HepG2 (cell line): ENCODE measurements around the gene PRKAR2B. TPM values are rescaled to one million over a fixed set of nuclear protein-coding genes. Genes with fewer than 3 reads are reported as not detected.

Source experiments
- AGO1 ChIP-seq: fragments of 200-400 bp; formaldehyde crosslinking; IDR thresholded peaks from 2 replicates; pipeline ENCODE4 v1.6.1; 2017; ENCODE audit warnings: mild to moderate bottlenecking, low read depth, low read length, moderate library complexity; ENCODE audit not compliant: poor library complexity, severe bottlenecking
- CREM ChIP-seq, 2 experiments: sonication (generic) in 1 of 2; formaldehyde crosslinking in 1 of 2; IDR thresholded peaks; 2 replicates each; pipeline versions ENCODE4 v1.4.0 to v1.6.1; 2016 to 2020; ENCODE audit warnings: antibody characterized with exemption in 1 of 2, mild to moderate bottlenecking in 1 of 2, missing genetic modification reagents in 1 of 2
- FOXC1 ChIP-seq: sonication (generic); formaldehyde crosslinking; IDR thresholded peaks from 2 replicates; pipeline ENCODE4 v1.8.0; 2022; ENCODE audit warnings: mild to moderate bottlenecking, missing genetic modification reagents, borderline replicate concordance
- IRF2 ChIP-seq: IDR thresholded peaks from 2 replicates; pipeline ENCODE4 v1.6.1; 2018; ENCODE audit warnings: missing genetic modification reagents, missing compliant biosample characterization
- KLF16 ChIP-seq, 2 experiments: sonication (generic) in 1 of 2; formaldehyde crosslinking in 1 of 2; IDR thresholded peaks; 2 replicates each; pipeline versions ENCODE4 v1.6.1 to v1.8.0; 2016 to 2023; ENCODE audit warnings: missing genetic modification reagents in 2 of 2, missing compliant biosample characterization in 1 of 2
- MYC ChIP-seq: sonication (generic); formaldehyde crosslinking; IDR thresholded peaks from 2 replicates; pipeline ENCODE4 v1.9.0; 2021; ENCODE audit warnings: missing genetic modification reagents, borderline replicate concordance
- PHF8 ChIP-seq: sonication (generic); formaldehyde crosslinking; IDR thresholded peaks from 2 replicates; pipeline ENCODE4 v1.5.0; 2020; ENCODE audit warnings: missing genetic modification reagents
- POLR2A ChIP-seq, 2 experiments: IDR thresholded peaks; 2 replicates each; pipeline ENCODE4 v1.6.1; 2011; ENCODE audit warnings: low read depth in 2 of 2, low read length in 2 of 2, mild to moderate bottlenecking in 1 of 2, moderate library complexity in 1 of 2; ENCODE audit not compliant: insufficient read depth in 1 of 2
- SKI ChIP-seq: fragments of 450-650 bp; IDR thresholded peaks from one replicate; pipeline ENCODE4 v1.6.1; 2018; ENCODE audit warnings: mild to moderate bottlenecking; ENCODE audit not compliant: partially characterized antibody
- SPEN ChIP-seq: sonication (generic); formaldehyde crosslinking; IDR thresholded peaks from 2 replicates; pipeline ENCODE4 v1.5.1; 2020; ENCODE audit warnings: low read depth, mild to moderate bottlenecking, missing genetic modification reagents
- ZEB1 ChIP-seq: IDR thresholded peaks from 2 replicates; pipeline ENCODE4 v1.6.1; 2012; ENCODE audit warnings: mild to moderate bottlenecking, low read depth, inconsistent platforms; ENCODE audit not compliant: insufficient replicate concordance
- ZNF121 ChIP-seq: sonication (generic); formaldehyde crosslinking; IDR thresholded peaks from 2 replicates; pipeline ENCODE4 v1.5.0; 2020; ENCODE audit warnings: mild to moderate bottlenecking, missing genetic modification reagents
- ZNF350 ChIP-seq: sonication (generic); formaldehyde crosslinking; IDR thresholded peaks from 2 replicates; pipeline ENCODE4 v1.4.0; 2020; ENCODE audit warnings: mild to moderate bottlenecking, low read depth, missing genetic modification reagents, borderline replicate concordance
- ZNF780A ChIP-seq: sonication (generic); formaldehyde crosslinking; IDR thresholded peaks from 2 replicates; pipeline ENCODE4 v1.8.0; 2022; ENCODE audit warnings: mild to moderate bottlenecking, missing genetic modification reagents, moderate library complexity
- ZNF788 ChIP-seq: sonication (generic); formaldehyde crosslinking; IDR thresholded peaks from 2 replicates; pipeline ENCODE4 v1.5.0; 2020; ENCODE audit warnings: mild to moderate bottlenecking, missing genetic modification reagents, borderline replicate concordance
- polyA plus RNA-seq, 8 experiments: library from polyadenylated mRNA; depleted of rRNA in 3 of 8; stranded (reverse) in 7 of 8; unstranded in 1 of 8; fragments of >200 nt; fragmentation: Illumina TruSeq in 4 of 8; extraction: Trizol in 4 of 8; gene quantifications; 2 replicates each; pipeline versions ENCODE4 v1.2.1 to v1.2.3, GENCODE V29; 2011 to 2016; ENCODE audit warnings: low read depth in 4 of 8, missing spikeins in 1 of 8, mixed read lengths in 1 of 8; ENCODE audit not compliant: insufficient read depth in 1 of 8
- total RNA-seq, 5 experiments: library from RNA; depleted of rRNA; stranded (reverse); fragments of >200 nt; fragmentation: Illumina TruSeq; extraction: Trizol; gene quantifications; 2 replicates each; pipeline ENCODE4 v1.2.3, GENCODE V29; 2016; ENCODE audit warnings: low read depth in 1 of 5
- TF ChIP-seq, protein P1 (sequence below): sonication (generic); formaldehyde crosslinking; IDR thresholded peaks from 2 replicates; pipeline ENCODE4 v1.8.1; 2023; ENCODE audit warnings: missing genetic modification reagents, inconsistent platforms, borderline replicate concordance
- TF ChIP-seq, protein P2 (sequence below): sonication (generic); formaldehyde crosslinking; IDR thresholded peaks from 2 replicates; pipeline ENCODE4 v1.9.0; 2022; ENCODE audit warnings: missing genetic modification reagents, mild to moderate bottlenecking, borderline replicate concordance
- TF ChIP-seq, protein P3 (sequence below): IDR thresholded peaks from 2 replicates; pipeline ENCODE4 v1.6.1; 2012; ENCODE audit warnings: inconsistent platforms
- TF ChIP-seq, protein P4 (sequence below): sonication (generic); formaldehyde crosslinking; conservative IDR thresholded peaks from 2 replicates; pipeline ENCODE4 v1.8.1; 2023; ENCODE audit warnings: missing genetic modification reagents
- TF ChIP-seq, protein P5 (sequence below): sonication (generic); formaldehyde crosslinking; IDR thresholded peaks from 2 replicates; pipeline ENCODE4 v1.4.0; 2020; ENCODE audit warnings: missing genetic modification reagents

PRKAR2B gene
- total and polyA plus RNA-seq, 2 of the 13 experiments (the other 11 are each of a cell fraction or from before 2014, with no cell fraction given) = not detected

DNA sequence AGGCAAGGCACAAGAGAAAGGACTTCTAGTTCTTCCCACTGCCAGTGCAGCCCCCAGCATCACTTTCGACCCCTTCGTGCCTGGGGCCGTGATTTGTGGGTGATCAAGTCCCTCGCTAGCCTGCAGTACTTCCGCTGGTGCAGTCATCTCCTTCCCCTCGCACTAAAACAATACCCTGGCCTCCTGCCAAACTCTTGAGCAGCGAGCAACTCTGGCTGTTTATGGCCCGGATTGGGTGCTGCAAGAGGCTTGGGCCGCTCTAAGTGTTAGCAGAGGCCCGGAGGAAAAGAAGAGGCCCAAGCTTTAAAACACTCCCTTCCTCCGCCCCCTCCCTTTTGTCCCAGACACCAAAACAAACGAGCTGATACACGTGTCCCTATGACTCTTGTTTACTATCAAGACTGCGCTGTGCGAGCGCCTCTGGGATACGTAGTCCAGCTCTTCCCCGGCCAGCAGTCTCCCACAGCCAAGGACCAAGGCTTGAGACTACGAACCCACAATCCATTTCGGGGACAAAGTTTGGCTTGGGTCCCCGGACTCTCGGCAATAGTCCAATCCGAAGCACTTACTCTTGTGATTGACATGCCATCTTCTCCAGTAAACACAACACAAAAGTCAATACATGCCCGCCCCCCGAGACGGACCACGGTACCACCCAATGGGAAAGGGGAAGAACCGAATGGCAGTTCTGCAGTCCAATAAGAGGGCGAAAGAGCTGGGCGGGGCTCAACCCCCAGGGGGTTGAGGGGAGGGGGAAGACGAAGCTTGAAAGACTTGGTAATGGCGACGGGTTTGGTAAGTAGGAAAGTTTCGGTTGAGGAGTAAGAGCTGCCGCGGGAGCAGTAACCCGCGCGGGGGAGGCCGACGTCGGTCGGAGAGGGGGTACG is 124.0 kb downstream of the PRKAR2B start, which contains the start of gene HBP1 (continued):
- TF ChIP-seq, protein P1, sequence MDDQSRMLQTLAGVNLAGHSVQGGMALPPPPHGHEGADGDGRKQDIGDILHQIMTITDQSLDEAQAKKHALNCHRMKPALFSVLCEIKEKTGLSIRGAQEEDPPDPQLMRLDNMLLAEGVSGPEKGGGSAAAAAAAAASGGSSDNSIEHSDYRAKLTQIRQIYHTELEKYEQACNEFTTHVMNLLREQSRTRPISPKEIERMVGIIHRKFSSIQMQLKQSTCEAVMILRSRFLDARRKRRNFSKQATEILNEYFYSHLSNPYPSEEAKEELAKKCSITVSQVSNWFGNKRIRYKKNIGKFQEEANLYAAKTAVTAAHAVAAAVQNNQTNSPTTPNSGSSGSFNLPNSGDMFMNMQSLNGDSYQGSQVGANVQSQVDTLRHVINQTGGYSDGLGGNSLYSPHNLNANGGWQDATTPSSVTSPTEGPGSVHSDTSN (CRISPR knock-in tag) = peak; percentile 95; the same call in 1 of the 2 replicates
- TF ChIP-seq FOXC1 (CRISPR knock-in tag) (peak; percentile 60; the same call in 1 of the 2 replicates), ZEB1 (no peak), KLF16 (CRISPR knock-in tag; IDR thresholded peaks at IDR 0.05) (peak in 1 of 2 experiments; percentile 40; a peak in 1 of 4 replicates), CREM (IDR thresholded peaks at IDR 0.05) (peak; percentile 98), CREM (CRISPR knock-in tag; IDR thresholded peaks at IDR 0.05) (no peak), MYC (peak; percentile 57; the same call in 1 of the 2 replicates), PHF8 (CRISPR knock-in tag) (peak; percentile 20; the same call in 1 of the 2 replicates), SKI (peak; percentile 50), AGO1 (no peak), ZNF780A (CRISPR knock-in tag) (0 out of 2 replicates have a peak, but pooled peaks have one; percentile 21), ZNF121 (CRISPR knock-in tag) (no peak), POLR2A (IDR thresholded peaks at IDR 0.05; ENCODE audit: insufficient read depth in 1 of 2, low read depth in 2 of 2, low read length in 2 of 2) (peak; percentile 47 to 67; a peak in 3 of 4 replicates), IRF2 (CRISPR knock-in tag) (peak; percentile 15; the same call in 1 of the 2 replicates), ZNF350 (CRISPR knock-in tag) (peak; percentile 69; the same call in 1 of the 2 replicates), SPEN (CRISPR knock-in tag) (peak; percentile 14; the same call in 1 of the 2 replicates), ZNF788 (CRISPR knock-in tag) (peak; percentile 41; the same call in 1 of the 2 replicates)
- TF ChIP-seq, protein P2, sequence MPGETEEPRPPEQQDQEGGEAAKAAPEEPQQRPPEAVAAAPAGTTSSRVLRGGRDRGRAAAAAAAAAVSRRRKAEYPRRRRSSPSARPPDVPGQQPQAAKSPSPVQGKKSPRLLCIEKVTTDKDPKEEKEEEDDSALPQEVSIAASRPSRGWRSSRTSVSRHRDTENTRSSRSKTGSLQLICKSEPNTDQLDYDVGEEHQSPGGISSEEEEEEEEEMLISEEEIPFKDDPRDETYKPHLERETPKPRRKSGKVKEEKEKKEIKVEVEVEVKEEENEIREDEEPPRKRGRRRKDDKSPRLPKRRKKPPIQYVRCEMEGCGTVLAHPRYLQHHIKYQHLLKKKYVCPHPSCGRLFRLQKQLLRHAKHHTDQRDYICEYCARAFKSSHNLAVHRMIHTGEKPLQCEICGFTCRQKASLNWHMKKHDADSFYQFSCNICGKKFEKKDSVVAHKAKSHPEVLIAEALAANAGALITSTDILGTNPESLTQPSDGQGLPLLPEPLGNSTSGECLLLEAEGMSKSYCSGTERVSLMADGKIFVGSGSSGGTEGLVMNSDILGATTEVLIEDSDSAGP (CRISPR knock-in tag) = peak; percentile 84; the same call in 1 of the 2 replicates
- TF ChIP-seq, protein P3, sequence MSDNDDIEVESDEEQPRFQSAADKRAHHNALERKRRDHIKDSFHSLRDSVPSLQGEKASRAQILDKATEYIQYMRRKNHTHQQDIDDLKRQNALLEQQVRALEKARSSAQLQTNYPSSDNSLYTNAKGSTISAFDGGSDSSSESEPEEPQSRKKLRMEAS = peak; percentile 98
- TF ChIP-seq, protein P4, sequence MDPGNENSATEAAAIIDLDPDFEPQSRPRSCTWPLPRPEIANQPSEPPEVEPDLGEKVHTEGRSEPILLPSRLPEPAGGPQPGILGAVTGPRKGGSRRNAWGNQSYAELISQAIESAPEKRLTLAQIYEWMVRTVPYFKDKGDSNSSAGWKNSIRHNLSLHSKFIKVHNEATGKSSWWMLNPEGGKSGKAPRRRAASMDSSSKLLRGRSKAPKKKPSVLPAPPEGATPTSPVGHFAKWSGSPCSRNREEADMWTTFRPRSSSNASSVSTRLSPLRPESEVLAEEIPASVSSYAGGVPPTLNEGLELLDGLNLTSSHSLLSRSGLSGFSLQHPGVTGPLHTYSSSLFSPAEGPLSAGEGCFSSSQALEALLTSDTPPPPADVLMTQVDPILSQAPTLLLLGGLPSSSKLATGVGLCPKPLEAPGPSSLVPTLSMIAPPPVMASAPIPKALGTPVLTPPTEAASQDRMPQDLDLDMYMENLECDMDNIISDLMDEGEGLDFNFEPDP (CRISPR knock-in tag) = no peak
- TF ChIP-seq, protein P5, sequence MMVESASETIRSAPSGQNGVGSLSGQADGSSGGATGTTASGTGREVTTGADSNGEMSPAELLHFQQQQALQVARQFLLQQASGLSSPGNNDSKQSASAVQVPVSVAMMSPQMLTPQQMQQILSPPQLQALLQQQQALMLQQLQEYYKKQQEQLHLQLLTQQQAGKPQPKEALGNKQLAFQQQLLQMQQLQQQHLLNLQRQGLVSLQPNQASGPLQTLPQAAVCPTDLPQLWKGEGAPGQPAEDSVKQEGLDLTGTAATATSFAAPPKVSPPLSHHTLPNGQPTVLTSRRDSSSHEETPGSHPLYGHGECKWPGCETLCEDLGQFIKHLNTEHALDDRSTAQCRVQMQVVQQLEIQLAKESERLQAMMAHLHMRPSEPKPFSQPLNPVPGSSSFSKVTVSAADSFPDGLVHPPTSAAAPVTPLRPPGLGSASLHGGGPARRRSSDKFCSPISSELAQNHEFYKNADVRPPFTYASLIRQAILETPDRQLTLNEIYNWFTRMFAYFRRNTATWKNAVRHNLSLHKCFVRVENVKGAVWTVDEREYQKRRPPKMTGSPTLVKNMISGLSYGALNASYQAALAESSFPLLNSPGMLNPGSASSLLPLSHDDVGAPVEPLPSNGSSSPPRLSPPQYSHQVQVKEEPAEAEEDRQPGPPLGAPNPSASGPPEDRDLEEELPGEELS (CRISPR knock-in tag) = peak; percentile 74
